ENCODE data around the gene LAMB3. TPM values are rescaled to one million over a fixed set of nuclear protein-coding genes. Genes with fewer than 3 reads are reported as not detected.

The LAMB3 gene
- polyA plus RNA-seq, 1 donor from 2014 or later: 5.8 TPM

DNA sequence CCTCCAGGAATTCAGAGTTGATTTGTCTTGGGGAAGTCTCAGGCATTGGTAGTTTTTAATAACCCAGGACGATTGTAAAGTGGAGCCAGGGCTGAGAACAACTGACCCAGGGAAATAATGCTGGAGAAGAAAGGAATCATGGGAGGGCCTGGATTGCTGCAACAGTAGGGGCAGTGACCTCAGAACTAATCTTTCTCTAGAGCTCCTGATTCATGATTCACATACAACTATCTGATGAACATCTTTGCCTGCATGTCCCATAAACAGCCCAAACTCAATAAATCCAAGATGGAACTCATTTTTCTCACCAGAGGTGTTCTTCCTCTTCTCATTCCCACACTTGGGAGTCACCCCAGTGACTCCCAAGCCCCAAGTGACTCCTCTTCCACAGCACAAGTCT is 14.9 kb upstream of the LAMB3 start:
- Histone ChIP-seq H3K4me2 (ENCODE audit: low read length) (no peak overlapping the region), H4K20me1 (ENCODE audit: insufficient read depth) (no peaks in the 10 kb centered on the region), H2AFZ (ENCODE audit: low read depth, low read length) (no peak overlapping the region), H3K79me2 (replicated peaks; ENCODE audit: insufficient read depth, low read length) (no peaks in the 10 kb centered on the region), H3K9ac (ENCODE audit: low read length) (no peak overlapping the region), H3K27ac (ENCODE audit: low read length) (no peak overlapping the region), H3K9me3 (ENCODE audit: low read length) (no peaks in the 10 kb centered on the region), H3K36me3 (ENCODE audit: insufficient read depth, low read length) (no peaks in the 10 kb centered on the region), H3K4me3 (ENCODE audit: low read length) (no peak overlapping the region), H3K27me3 (ENCODE audit: insufficient read depth, low read depth, low read length) (no peaks in the 10 kb centered on the region), H3F3A (ENCODE audit: insufficient read depth, low read length, poor library complexity, severe bottlenecking) (no peaks in the 10 kb centered on the region), H3K9me2 (ENCODE audit: insufficient read depth, low read length) (no peaks in the 10 kb centered on the region)
- TF ChIP-seq MXI1 (conservative IDR thresholded peaks at IDR 0.05; ENCODE audit: poor library complexity, severe bottlenecking) (no peak), EZH2 (IDR thresholded peaks at IDR 0.05; ENCODE audit: borderline replicate concordance, insufficient read depth, low read length, poor library complexity, severe bottlenecking) (no peak), SMC3 (conservative IDR thresholded peaks at IDR 0.05; ENCODE audit: poor library complexity) (no peak), CTCF (IDR thresholded peaks at IDR 0.05; ENCODE audit: poor library complexity, severe bottlenecking) (no peak), RAD21 (conservative IDR thresholded peaks at IDR 0.05) (no peak), EP300 (conservative IDR thresholded peaks at IDR 0.05; ENCODE audit: poor library complexity, severe bottlenecking) (no peak), TAF1 (IDR thresholded peaks at IDR 0.05; ENCODE audit: low read depth) (no peak), POLR2AphosphoS5 (IDR thresholded peaks at IDR 0.05) (no peak)
- TF ChIP-seq, protein P1, sequence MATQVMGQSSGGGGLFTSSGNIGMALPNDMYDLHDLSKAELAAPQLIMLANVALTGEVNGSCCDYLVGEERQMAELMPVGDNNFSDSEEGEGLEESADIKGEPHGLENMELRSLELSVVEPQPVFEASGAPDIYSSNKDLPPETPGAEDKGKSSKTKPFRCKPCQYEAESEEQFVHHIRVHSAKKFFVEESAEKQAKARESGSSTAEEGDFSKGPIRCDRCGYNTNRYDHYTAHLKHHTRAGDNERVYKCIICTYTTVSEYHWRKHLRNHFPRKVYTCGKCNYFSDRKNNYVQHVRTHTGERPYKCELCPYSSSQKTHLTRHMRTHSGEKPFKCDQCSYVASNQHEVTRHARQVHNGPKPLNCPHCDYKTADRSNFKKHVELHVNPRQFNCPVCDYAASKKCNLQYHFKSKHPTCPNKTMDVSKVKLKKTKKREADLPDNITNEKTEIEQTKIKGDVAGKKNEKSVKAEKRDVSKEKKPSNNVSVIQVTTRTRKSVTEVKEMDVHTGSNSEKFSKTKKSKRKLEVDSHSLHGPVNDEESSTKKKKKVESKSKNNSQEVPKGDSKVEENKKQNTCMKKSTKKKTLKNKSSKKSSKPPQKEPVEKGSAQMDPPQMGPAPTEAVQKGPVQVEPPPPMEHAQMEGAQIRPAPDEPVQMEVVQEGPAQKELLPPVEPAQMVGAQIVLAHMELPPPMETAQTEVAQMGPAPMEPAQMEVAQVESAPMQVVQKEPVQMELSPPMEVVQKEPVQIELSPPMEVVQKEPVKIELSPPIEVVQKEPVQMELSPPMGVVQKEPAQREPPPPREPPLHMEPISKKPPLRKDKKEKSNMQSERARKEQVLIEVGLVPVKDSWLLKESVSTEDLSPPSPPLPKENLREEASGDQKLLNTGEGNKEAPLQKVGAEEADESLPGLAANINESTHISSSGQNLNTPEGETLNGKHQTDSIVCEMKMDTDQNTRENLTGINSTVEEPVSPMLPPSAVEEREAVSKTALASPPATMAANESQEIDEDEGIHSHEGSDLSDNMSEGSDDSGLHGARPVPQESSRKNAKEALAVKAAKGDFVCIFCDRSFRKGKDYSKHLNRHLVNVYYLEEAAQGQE (IDR thresholded peaks at IDR 0.05; ENCODE audit: borderline replicate concordance): no peak

GRCh38 chr1:209662879-209663327 is 10.7 kb upstream of the LAMB3 start:
- no peak for TF ChIP-seq SMC3 (conservative IDR thresholded peaks at IDR 0.05; ENCODE audit: poor library complexity)
- no peak for TF ChIP-seq TAF1 (IDR thresholded peaks at IDR 0.05; ENCODE audit: low read depth)
- TF ChIP-seq EP300 (conservative IDR thresholded peaks at IDR 0.05; ENCODE audit: poor library complexity, severe bottlenecking): no peak
- TF ChIP-seq, protein P1 (IDR thresholded peaks at IDR 0.05; ENCODE audit: borderline replicate concordance): no peak
- TF ChIP-seq MXI1 (conservative IDR thresholded peaks at IDR 0.05; ENCODE audit: poor library complexity, severe bottlenecking): no peak
- TF ChIP-seq CTCF (IDR thresholded peaks at IDR 0.05; ENCODE audit: poor library complexity, severe bottlenecking): no peak
- TF ChIP-seq RAD21 (conservative IDR thresholded peaks at IDR 0.05): no peak
- TF ChIP-seq POLR2AphosphoS5 (IDR thresholded peaks at IDR 0.05): no peak
- no peak for TF ChIP-seq EZH2 (IDR thresholded peaks at IDR 0.05; ENCODE audit: borderline replicate concordance, insufficient read depth, low read length, poor library complexity, severe bottlenecking)
- Histone ChIP-seq H3K4me2 (ENCODE audit: low read length) (no peak overlapping the region), H3K4me3 (ENCODE audit: low read length) (no peak overlapping the region), H3K9me3 (ENCODE audit: low read length) (no peaks in the 10 kb centered on the region), H3K9me2 (ENCODE audit: insufficient read depth, low read length) (no peaks in the 10 kb centered on the region), H3K27me3 (ENCODE audit: insufficient read depth, low read depth, low read length) (no peaks in the 10 kb centered on the region), H3F3A (ENCODE audit: insufficient read depth, low read length, poor library complexity, severe bottlenecking) (no peaks in the 10 kb centered on the region), H3K9ac (ENCODE audit: low read length) (no peak overlapping the region), H2AFZ (ENCODE audit: low read depth, low read length) (no peak overlapping the region), H3K36me3 (ENCODE audit: insufficient read depth, low read length) (no peaks in the 10 kb centered on the region), H3K27ac (ENCODE audit: low read length) (no peak overlapping the region), H3K79me2 (replicated peaks; ENCODE audit: insufficient read depth, low read length) (no peaks in the 10 kb centered on the region), H4K20me1 (ENCODE audit: insufficient read depth) (no peaks in the 10 kb centered on the region)
